HG03025 (cell line): ENCODE results near the gene TMED4.

Experiments used
- ATAC-seq: cut with Tn5 transposase; IDR thresholded peaks from one replicate; pipeline ENCODE4 v1.9.1; 2021; ENCODE audit warnings: mild to moderate bottlenecking, moderate library complexity; ENCODE audit not compliant: unreplicated experiment, low FRiP score

Gene TMED4

GRCh38 chr7:44547536-44548231, 34.3 kb downstream of the TMED4 start:
- ATAC-seq = no peak

- ATAC-seq = no peak
Measured at GRCh38 chr7:44541876-44542610, 40.0 kb downstream of the TMED4 start.

GRCh38 chr7:44541028-44541869, 40.8 kb downstream of the TMED4 start, which contains the start of gene NPC1L1:
Gene NPC1L1 (minus strand): TSS chr7:44541330. CDS start chr7:44541259, 71 bp downstream.
- ATAC-seq = no peak

- ATAC-seq = no peak
Measured at GRCh38 chr7:44540592-44541027, 41.4 kb downstream of the TMED4 start.

- ATAC-seq = no peak
Measured at GRCh38 chr7:44539669-44540506, 42.1 kb downstream of the TMED4 start.

- no peak for ATAC-seq
Measured at GRCh38 chr7:44538798-44539668, 43.0 kb downstream of the TMED4 start.

GRCh38 chr7:44538093-44538797, 43.8 kb downstream of the TMED4 start:
- no peak for ATAC-seq

- ATAC-seq = no peak
Measured at GRCh38 chr7:44537442-44537841, 44.6 kb downstream of the TMED4 start.

GRCh38 chr7:44536090-44536489, 45.9 kb downstream of the TMED4 start:
- ATAC-seq = no peak

- no peak for ATAC-seq
Measured at GRCh38 chr7:44535348-44536064, 46.5 kb downstream of the TMED4 start.

- no peak for ATAC-seq
Measured at GRCh38 chr7:44534501-44534900, 47.5 kb downstream of the TMED4 start.

GRCh38 chr7:44534087-44534486, 47.9 kb downstream of the TMED4 start:
- ATAC-seq = no peak

GRCh38 chr7:44533301-44534055, 48.6 kb downstream of the TMED4 start:
- ATAC-seq = no peak

GRCh38 chr7:44531421-44532380, 50.3 kb downstream of the TMED4 start:
- no peak for ATAC-seq

GRCh38 chr7:44530990-44531389, 51.0 kb downstream of the TMED4 start:
- ATAC-seq = no peak
